Esophagus squamous epithelium (tissue), 4 donors: ENCODE measurements around the gene SH3GL1.

Experiments used
- CTCF ChIP-seq, 6 experiments: fragments of 450-650 bp in 4 of 6; fragments of 200-600 bp in 2 of 6; sonication (generic) in 2 of 6; IDR thresholded peaks; one replicate each; pipeline ENCODE4 v1.5.1; 2016 to 2019; ENCODE audit warnings: antibody characterized with exemption in 6 of 6, mild to moderate bottlenecking in 4 of 6, moderate library complexity in 4 of 6
- POLR2A ChIP-seq, 4 donors: fragments of 450-650 bp; IDR thresholded peaks; one replicate each; pipeline ENCODE4 v1.6.1; 2017; ENCODE audit warnings: antibody characterized with exemption in 4 of 4, mild to moderate bottlenecking in 4 of 4, moderate library complexity in 3 of 4

- TF ChIP-seq CTCF (IDR thresholded peaks at IDR 0.05) (peak in 1 of 6 experiments; percentile 6), POLR2A (IDR thresholded peaks at IDR 0.05) (no peak)
These were observed 14.1 kb downstream of the SH3GL1 start for GRCh38 chr19:4386041-4386782.
